GM12878 (cell line): ENCODE measurements around the gene HOXA10. TPM values are rescaled to one million over a fixed set of nuclear protein-coding genes. Genes with fewer than 3 reads are reported as not detected.

Experiments used
- ATAC-seq: fragments of 200-7000 bp; cut with Tn5 transposase; 3 replicates; pipeline ENCODE4 v1.9.1; 2020; ENCODE audit warnings: mild to moderate bottlenecking, moderate library complexity
- BruUV-seq: library from RNA; stranded (reverse); fragments of 400-500 nt; replicated peaks from 2 replicates; lab custom pipeline; 2021; lab: Mats Ljungman, UMichigan
- CTCF ChIA-PET: fragments of 300-600 bp; sonication (Branson Sonifier 250); formaldehyde crosslinking; extraction: SDS; loops from one replicate; lab custom pipeline; 2021; ENCODE audit warnings: inconsistent platforms; lab: Yijun Ruan, JAX
- POLR2A ChIA-PET: fragments of 350-600 bp; formaldehyde crosslinking; extraction: SDS; loops from one replicate; lab custom pipeline; 2021; ENCODE audit warnings: inconsistent platforms; lab: Charles Lee
- RAD21 ChIA-PET: fragments of 300-600 bp; sonication (Branson Sonifier 250); formaldehyde crosslinking; loops from one replicate; lab custom pipeline; 2023; ENCODE audit warnings: antibody characterized with exemption; ENCODE audit not compliant: unreplicated experiment; lab: Charles Lee
- SMC1A ChIA-PET: fragments of 300-600 bp; sonication (Branson Sonifier 250); formaldehyde crosslinking; loops from one replicate; lab custom pipeline; 2023; ENCODE audit not compliant: unreplicated experiment, uncharacterized antibody; lab: Charles Lee
- DNase-seq: peaks from one replicate; pipeline ENCODE4 v3.0.0-alpha.2; 2011; ENCODE audit warnings: low read depth, low spot score
- FAIRE-seq: peaks from 3 replicates; lab custom pipeline; 2011; peaks lifted over from hg19 to GRCh38; lab: Jason Lieb, UNC
- H2AFZ ChIP-seq: 2 replicates; pipeline ENCODE4 v1.6.0; 2011; ENCODE audit warnings: low read depth, low read length, control low read depth; ENCODE audit not compliant: control insufficient read depth
- H3K27ac ChIP-seq: 2 replicates; pipeline ENCODE4 v1.5.1; 2011; ENCODE audit warnings: control low read depth; ENCODE audit not compliant: control insufficient read depth, insufficient read depth
- H3K27me3 ChIP-seq, 2 experiments: replicated peaks in 1 of 2; 2 replicates each; pipeline versions ENCODE4 v1.6.0 to v1.6.1; 2011; ENCODE audit warnings: low read length in 1 of 2; ENCODE audit not compliant: control insufficient read depth in 2 of 2, insufficient read depth in 2 of 2
- H3K36me3 ChIP-seq, 2 experiments: 2 replicates each; pipeline ENCODE4 v1.5.1; 2011; ENCODE audit warnings: low read length in 1 of 2; ENCODE audit not compliant: control insufficient read depth in 2 of 2, insufficient read depth in 2 of 2
- H3K4me1 ChIP-seq: 2 replicates; pipeline ENCODE4 v1.6.1; 2011; ENCODE audit warnings: mild to moderate bottlenecking, low read length, moderate library complexity, mixed read lengths; ENCODE audit not compliant: control insufficient read depth, insufficient read depth
- H3K4me2 ChIP-seq: 2 replicates; pipeline ENCODE4 v1.6.0; 2011; ENCODE audit warnings: control low read depth; ENCODE audit not compliant: control insufficient read depth, insufficient read depth
- H3K4me3 ChIP-seq: fragments of 200-600 bp; sonication (generic); 2 replicates; pipeline ENCODE4 v1.5.1; 2016
- H3K79me2 ChIP-seq: 2 replicates; pipeline ENCODE4 v1.6.0; 2011; ENCODE audit warnings: low read length; ENCODE audit not compliant: control insufficient read depth, insufficient read depth
- H3K9ac ChIP-seq: 2 replicates; pipeline ENCODE4 v1.8.0; 2011; ENCODE audit warnings: low read length, control low read depth, mixed read lengths; ENCODE audit not compliant: control insufficient read depth, insufficient read depth
- H3K9me3 ChIP-seq: replicated peaks from 3 replicates; pipeline ENCODE4 v1.5.1; 2011; ENCODE audit warnings: mild to moderate bottlenecking, low read length; ENCODE audit not compliant: control insufficient read depth, insufficient read depth
- H4K20me1 ChIP-seq: 2 replicates; pipeline ENCODE4 v1.6.0; 2011; ENCODE audit not compliant: control insufficient read depth, insufficient read depth
- CHD2 ChIP-seq: IDR thresholded peaks from 2 replicates; pipeline ENCODE4 v1.6.1; 2011; ENCODE audit warnings: low read depth, low read length, improper control_type of control experiment, borderline replicate concordance
- KLF5 ChIP-seq: fragments of 450-650 bp; IDR thresholded peaks from 2 replicates; pipeline ENCODE4 v1.6.1; 2014; ENCODE audit warnings: mild to moderate bottlenecking; ENCODE audit not compliant: partially characterized antibody
- MXI1 ChIP-seq: fragments of 150-350 bp; IDR thresholded peaks from 2 replicates; pipeline ENCODE4 v1.6.1; 2011; ENCODE audit warnings: low read depth, mild to moderate bottlenecking, inconsistent platforms, low read length, improper control_type of control experiment
- POLR2A ChIP-seq: IDR thresholded peaks from 2 replicates; pipeline ENCODE4 v1.6.1; 2011; ENCODE audit warnings: low read depth, mild to moderate bottlenecking, low read length
- SIN3A ChIP-seq: IDR thresholded peaks from 2 replicates; pipeline ENCODE4 v1.6.1; 2012; ENCODE audit warnings: low read depth, low read length, improper control_type of control experiment
- SMARCA5 ChIP-seq: fragments of 450-650 bp; IDR thresholded peaks from 2 replicates; pipeline ENCODE4 v1.6.1; 2017; ENCODE audit warnings: mild to moderate bottlenecking
- TCF7 ChIP-seq: IDR thresholded peaks from 2 replicates; pipeline ENCODE4 v1.6.1; 2014; ENCODE audit warnings: antibody characterized with exemption, borderline replicate concordance
- ZNF24 ChIP-seq: fragments of 450-650 bp; IDR thresholded peaks from 2 replicates; pipeline ENCODE4 v1.6.1; 2017; ENCODE audit warnings: antibody characterized with exemption, mild to moderate bottlenecking
- WGBS: methylation state at CpG from one replicate; pipeline ENCODE4 v1.1.6; 2016; ENCODE audit warnings: low lambda C conversion rate; ENCODE audit not compliant: insufficient replicate concordance, insufficient coverage; ENCODE audit errors: missing lambda C conversion rate; 5-methylcytosine and 5-hydroxymethylcytosine counted together
- in situ Hi-C: fragments of 300-500 bp; cut with MboI; formaldehyde crosslinking; loops from 9 replicates; pipeline ENCODE4 v1.14.3; 2018; ENCODE audit warnings: mixed read lengths
- intact Hi-C: fragments of 100-400 bp; cut with micrococcal nuclease; formaldehyde crosslinking; loops from one replicate; pipeline ENCODE4 v1.14.2; 2022; ENCODE audit not compliant: unreplicated experiment
- polyA plus RNA-seq, 11 experiments: library from polyadenylated mRNA; depleted of rRNA in 4 of 11; unstranded in 6 of 11; stranded (reverse) in 5 of 11; fragments of >200 nt; fragmentation: Nextera tagmentation in 4 of 11; fragmentation: Illumina TruSeq in 1 of 11; extraction: Ambion mirVana in 4 of 11; extraction: Trizol in 1 of 11; gene quantifications; 1 replicate in 1 of 11; 2 replicates in 10 of 11; pipeline versions ENCODE4 v1.2.1 to v1.2.3, GENCODE V29; 2011 to 2016; ENCODE audit warnings: inconsistent platforms in 2 of 11, missing spikeins in 2 of 11, low read depth in 1 of 11
- total RNA-seq, 4 experiments: library from RNA; depleted of rRNA in 3 of 4; stranded (reverse); fragments of >200 nt in 3 of 4; fragmentation: Illumina TruSeq in 1 of 4; extraction: Trizol in 1 of 4; gene quantifications; 2 replicates each; pipeline versions ENCODE4 v1.2.1 to v1.2.3, GENCODE V29; 2013 to 2021
- TF ChIP-seq, protein P1 (sequence below): fragments of 450-650 bp; formaldehyde crosslinking; IDR thresholded peaks from 2 replicates; pipeline ENCODE4 v1.4.0; 2020; ENCODE audit warnings: mild to moderate bottlenecking, moderate library complexity
- TF ChIP-seq, protein P2 (sequence below): fragments of 450-650 bp; IDR thresholded peaks from 2 replicates; pipeline ENCODE4 v1.6.1; 2018; ENCODE audit warnings: mild to moderate bottlenecking, low read depth, moderate library complexity; ENCODE audit not compliant: partially characterized antibody

HOXA10 gene
- total and polyA plus RNA-seq, 10 of the 15 experiments (the other 5 are each of a cell fraction or from before 2014, with no cell fraction given): not detected

DNA sequence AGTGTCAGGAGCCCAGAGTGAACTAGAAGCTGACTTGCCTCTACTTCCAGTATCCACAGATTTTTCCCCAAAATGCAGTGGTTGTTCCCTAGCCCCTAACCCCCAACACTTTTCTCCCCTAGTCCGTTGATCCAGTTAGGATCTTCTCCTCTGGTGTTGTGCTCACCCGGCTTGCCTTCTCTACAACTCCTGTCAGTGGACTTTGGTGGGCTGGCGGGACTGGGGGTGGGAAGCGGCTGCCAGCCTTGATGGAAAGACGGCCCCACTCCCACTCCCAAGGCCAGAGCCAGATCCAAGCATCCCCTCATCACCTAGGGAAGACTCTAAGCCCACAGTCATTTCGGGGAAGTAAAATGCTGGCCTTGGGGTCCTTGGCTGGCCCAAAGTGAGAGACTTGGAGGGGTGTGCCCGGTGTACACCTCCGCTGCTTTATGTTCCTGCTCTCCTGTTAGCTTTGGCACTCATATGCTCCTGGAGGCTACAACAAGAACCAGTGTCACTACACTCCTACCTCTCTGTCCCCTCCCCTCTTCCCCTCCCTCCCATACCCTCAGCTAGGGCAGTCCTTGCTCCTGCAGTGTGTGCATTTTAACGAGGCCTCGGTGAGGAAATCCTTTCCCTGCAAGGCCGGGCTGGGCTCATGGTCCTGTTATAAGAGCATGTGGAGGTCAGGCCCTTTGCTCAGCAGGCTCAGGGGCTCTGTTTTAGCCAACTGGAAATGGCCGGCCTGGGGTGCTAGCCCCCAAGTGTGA, 930 bp upstream of the HOXA10 start:
- RAD21 ChIA-PET: no interaction called here
- intact Hi-C loops: no loop called here
- Histone ChIP-seq H3K4me3 (no peak overlapping the region), H3K36me3 (no peaks in the 10 kb centered on the region), H3K79me2 (no peaks in the 10 kb centered on the region), H3K4me1 (no peaks in the 10 kb centered on the region), H3K27ac (no peak overlapping the region), H3K4me2 (no peak overlapping the region), H3K27me3 (peaks cover 15 to 23% of the 10 kb centered on the region in 2 experiments), H4K20me1 (no peaks in the 10 kb centered on the region), H3K9ac (no peak overlapping the region), H2AFZ (no peak overlapping the region), H3K9me3 (no peaks in the 10 kb centered on the region; the same call in 2 of the 3 replicates)
- SMC1A ChIA-PET: no interaction called here
- ATAC-seq (no peak), DNase-seq (no peak), FAIRE-seq (no peak)
- BruUV-seq: no TSS peak
- POLR2A ChIA-PET: no interaction called here
- TF ChIP-seq SIN3A: no peak
- TF ChIP-seq TCF7: no peak
- TF ChIP-seq, protein P1, sequence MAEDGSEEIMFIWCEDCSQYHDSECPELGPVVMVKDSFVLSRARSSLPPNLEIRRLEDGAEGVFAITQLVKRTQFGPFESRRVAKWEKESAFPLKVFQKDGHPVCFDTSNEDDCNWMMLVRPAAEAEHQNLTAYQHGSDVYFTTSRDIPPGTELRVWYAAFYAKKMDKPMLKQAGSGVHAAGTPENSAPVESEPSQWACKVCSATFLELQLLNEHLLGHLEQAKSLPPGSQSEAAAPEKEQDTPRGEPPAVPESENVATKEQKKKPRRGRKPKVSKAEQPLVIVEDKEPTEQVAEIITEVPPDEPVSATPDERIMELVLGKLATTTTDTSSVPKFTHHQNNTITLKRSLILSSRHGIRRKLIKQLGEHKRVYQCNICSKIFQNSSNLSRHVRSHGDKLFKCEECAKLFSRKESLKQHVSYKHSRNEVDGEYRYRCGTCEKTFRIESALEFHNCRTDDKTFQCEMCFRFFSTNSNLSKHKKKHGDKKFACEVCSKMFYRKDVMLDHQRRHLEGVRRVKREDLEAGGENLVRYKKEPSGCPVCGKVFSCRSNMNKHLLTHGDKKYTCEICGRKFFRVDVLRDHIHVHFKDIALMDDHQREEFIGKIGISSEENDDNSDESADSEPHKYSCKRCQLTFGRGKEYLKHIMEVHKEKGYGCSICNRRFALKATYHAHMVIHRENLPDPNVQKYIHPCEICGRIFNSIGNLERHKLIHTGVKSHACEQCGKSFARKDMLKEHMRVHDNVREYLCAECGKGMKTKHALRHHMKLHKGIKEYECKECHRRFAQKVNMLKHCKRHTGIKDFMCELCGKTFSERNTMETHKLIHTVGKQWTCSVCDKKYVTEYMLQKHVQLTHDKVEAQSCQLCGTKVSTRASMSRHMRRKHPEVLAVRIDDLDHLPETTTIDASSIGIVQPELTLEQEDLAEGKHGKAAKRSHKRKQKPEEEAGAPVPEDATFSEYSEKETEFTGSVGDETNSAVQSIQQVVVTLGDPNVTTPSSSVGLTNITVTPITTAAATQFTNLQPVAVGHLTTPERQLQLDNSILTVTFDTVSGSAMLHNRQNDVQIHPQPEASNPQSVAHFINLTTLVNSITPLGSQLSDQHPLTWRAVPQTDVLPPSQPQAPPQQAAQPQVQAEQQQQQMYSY (CRISPR knock-in tag): no peak
- no peak for TF ChIP-seq CHD2
- TF ChIP-seq, protein P2, sequence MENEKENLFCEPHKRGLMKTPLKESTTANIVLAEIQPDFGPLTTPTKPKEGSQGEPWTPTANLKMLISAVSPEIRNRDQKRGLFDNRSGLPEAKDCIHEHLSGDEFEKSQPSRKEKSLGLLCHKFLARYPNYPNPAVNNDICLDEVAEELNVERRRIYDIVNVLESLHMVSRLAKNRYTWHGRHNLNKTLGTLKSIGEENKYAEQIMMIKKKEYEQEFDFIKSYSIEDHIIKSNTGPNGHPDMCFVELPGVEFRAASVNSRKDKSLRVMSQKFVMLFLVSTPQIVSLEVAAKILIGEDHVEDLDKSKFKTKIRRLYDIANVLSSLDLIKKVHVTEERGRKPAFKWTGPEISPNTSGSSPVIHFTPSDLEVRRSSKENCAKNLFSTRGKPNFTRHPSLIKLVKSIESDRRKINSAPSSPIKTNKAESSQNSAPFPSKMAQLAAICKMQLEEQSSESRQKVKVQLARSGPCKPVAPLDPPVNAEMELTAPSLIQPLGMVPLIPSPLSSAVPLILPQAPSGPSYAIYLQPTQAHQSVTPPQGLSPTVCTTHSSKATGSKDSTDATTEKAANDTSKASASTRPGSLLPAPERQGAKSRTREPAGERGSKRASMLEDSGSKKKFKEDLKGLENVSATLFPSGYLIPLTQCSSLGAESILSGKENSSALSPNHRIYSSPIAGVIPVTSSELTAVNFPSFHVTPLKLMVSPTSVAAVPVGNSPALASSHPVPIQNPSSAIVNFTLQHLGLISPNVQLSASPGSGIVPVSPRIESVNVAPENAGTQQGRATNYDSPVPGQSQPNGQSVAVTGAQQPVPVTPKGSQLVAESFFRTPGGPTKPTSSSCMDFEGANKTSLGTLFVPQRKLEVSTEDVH: no peak
- no peak for TF ChIP-seq KLF5
- TF ChIP-seq MXI1: no peak
- TF ChIP-seq ZNF24: no peak
- TF ChIP-seq SMARCA5: no peak
- no peak for TF ChIP-seq POLR2A
- WGBS: 64% methylated on average over 12 of the region's 12 CpGs
- CTCF ChIA-PET: no interaction called here
- in situ Hi-C loops: loop anchor here (25.0 kb wide), 1 partner anchor 1088 kb away; no protein-coding TSS in a partner anchor
